Measurements from ENCODE around the gene SCNN1G.
A peak's percentile ranks its signal among the peaks of the same experiment; 100 is the strongest.

Gene SCNN1G

GRCh38 chr16:23148513-23149266, 33.9 kb upstream of the SCNN1G start:
- in situ Hi-C loops (cut with HindIII; ENCODE audit: low pct_ligation_motif_present, low sequenced_read_pairs), result no loop called here
- no peak for DNase-seq
- H3K36me3 ChIP-seq (replicated peaks), result no peaks in the 10 kb centered on the region

GRCh38 chr16:23149267-23149992, 33.1 kb upstream of the SCNN1G start, which contains the start of gene USP31:
TSS of gene USP31 (minus strand) at chr16:23149452. CDS start at chr16:23149270, 182 bp downstream.
- peak; percentile 95 for DNase-seq
- no peaks in the 10 kb centered on the region for H3K36me3 ChIP-seq (replicated peaks)
- H3K4me3 ChIP-seq (ENCODE audit: low read depth, low read length), result peak within 1 kb of the TSS; percentile 72
- in situ Hi-C loops (cut with HindIII; ENCODE audit: low pct_ligation_motif_present, low sequenced_read_pairs), result no loop called here
- peak within 1 kb of the TSS; percentile 32 for H3K27ac ChIP-seq
- no peak for TF ChIP-seq CTCF (IDR thresholded peaks at IDR 0.05; ENCODE audit: low read depth, low read length, missing control alignments)
- no peaks in the 10 kb centered on the region for H3K27me3 ChIP-seq (replicated peaks)

More at GRCh38 chr16:23148513-23149266, 33.9 kb upstream of the SCNN1G start:
- no peaks in the 10 kb centered on the region for H3K27me3 ChIP-seq (replicated peaks)
- H3K27ac ChIP-seq, result peak overlapping the region; percentile 32
- no peak for TF ChIP-seq CTCF (IDR thresholded peaks at IDR 0.05; ENCODE audit: low read depth, low read length, missing control alignments)
- H3K4me3 ChIP-seq (ENCODE audit: low read depth, low read length), result peak overlapping the region; percentile 71

GRCh38 chr16:23149993-23150364, 32.6 kb upstream of the SCNN1G start:
- Histone ChIP-seq H3K4me3 (ENCODE audit: low read depth, low read length) (peak overlapping the region; percentile 72), H3K27ac (no peak overlapping the region), H3K36me3 (replicated peaks) (no peaks in the 10 kb centered on the region), H3K27me3 (replicated peaks) (no peaks in the 10 kb centered on the region)
- no peak for TF ChIP-seq CTCF (IDR thresholded peaks at IDR 0.05; ENCODE audit: low read depth, low read length, missing control alignments)
- in situ Hi-C loops (cut with HindIII; ENCODE audit: low pct_ligation_motif_present, low sequenced_read_pairs), result no loop called here
- DNase-seq, result no peak

- in situ Hi-C loops (cut with HindIII; ENCODE audit: low pct_ligation_motif_present, low sequenced_read_pairs), result no loop called here
- Histone ChIP-seq H3K36me3 (replicated peaks) (no peaks in the 10 kb centered on the region), H3K27me3 (replicated peaks) (no peaks in the 10 kb centered on the region), H3K27ac (no peak overlapping the region), H3K4me3 (ENCODE audit: low read depth, low read length) (no peak overlapping the region)
- TF ChIP-seq CTCF (IDR thresholded peaks at IDR 0.05; ENCODE audit: low read depth, low read length, missing control alignments), result no peak
- DNase-seq, result no peak
These were observed 30.0 kb upstream of the SCNN1G start for GRCh38 chr16:23152386-23153178.

GRCh38 chr16:23155445-23156049, 27.0 kb upstream of the SCNN1G start:
- in situ Hi-C loops (cut with HindIII; ENCODE audit: low pct_ligation_motif_present, low sequenced_read_pairs), result no loop called here
- no peaks in the 10 kb centered on the region for H3K27me3 ChIP-seq (replicated peaks)
- peak; percentile 64 for TF ChIP-seq CTCF (IDR thresholded peaks at IDR 0.05; ENCODE audit: low read depth, low read length, missing control alignments)
- H3K27ac ChIP-seq, result no peak overlapping the region
- H3K36me3 ChIP-seq (replicated peaks), result no peaks in the 10 kb centered on the region
- H3K4me3 ChIP-seq (ENCODE audit: low read depth, low read length), result no peak overlapping the region
- no peak for DNase-seq
